Measurements from ENCODE around the gene TSPYL6.
"Not testable (repeated sequence)": the region's sequence is repeated elsewhere in the genome, so short reads cannot be mapped to it uniquely, and the experiment has no call there.

The TSPYL6 gene

DNA sequence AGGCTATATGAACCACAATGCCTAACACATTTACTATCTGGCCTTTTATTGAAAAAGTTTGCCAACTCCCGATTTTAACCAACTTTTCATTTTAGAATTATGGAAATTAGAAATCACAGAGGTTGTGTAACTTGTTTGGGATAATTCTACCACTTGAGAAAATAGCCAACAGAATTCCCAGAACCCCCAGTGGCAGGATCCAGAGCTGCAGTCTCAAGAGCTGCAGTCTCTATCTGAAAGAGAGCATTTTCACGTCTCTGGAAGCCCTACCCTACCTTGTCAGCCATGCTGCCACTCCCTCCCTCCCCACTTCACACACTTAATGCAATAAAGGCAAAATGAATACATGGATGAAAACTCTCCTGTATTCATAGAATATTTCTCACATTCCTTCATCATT, 23.4 kb upstream of the TSPYL6 start:
- H3K4me3 ChIP-seq: no peak overlapping the region
- peaks cover 0 to under 1% (median 0%) of the 10 kb centered on the region in 11 experiments; a peak in 2 of 22 replicates for H3K9me3 ChIP-seq (replicated peaks in 1 of 11)
- H4K20me1 ChIP-seq: no peaks in the 10 kb centered on the region
- no peak for TF ChIP-seq Cebpa-rat (IDR thresholded peaks at IDR 0.05)
- no peaks in the 10 kb centered on the region for H3K36me3 ChIP-seq
- no peaks in the 10 kb centered on the region for H3K27me3 ChIP-seq
- no peak overlapping the region for H3K4me2 ChIP-seq
- no peaks in the 10 kb centered on the region for H3K4me1 ChIP-seq
- H3K27ac ChIP-seq: no peak overlapping the region
- no peak overlapping the region for H3K9ac ChIP-seq

DNA sequence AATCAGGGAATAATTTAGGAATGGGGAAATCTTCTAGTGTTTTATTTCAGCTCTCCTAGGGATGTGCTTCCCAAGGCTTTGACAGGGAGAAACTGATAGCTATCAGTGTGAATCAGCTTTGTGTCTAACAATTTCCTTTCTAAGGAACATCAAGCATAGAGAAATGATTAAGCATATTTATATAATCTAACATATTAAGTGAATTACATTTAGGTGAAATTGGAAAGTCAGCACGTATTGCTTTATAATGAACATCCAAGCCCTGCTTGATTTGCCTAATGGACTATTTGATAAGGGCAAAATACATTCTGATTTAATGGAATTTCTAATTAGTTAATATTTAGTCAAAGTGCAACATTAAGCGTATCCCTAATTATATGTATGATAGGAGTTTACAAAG, 19.5 kb upstream of the TSPYL6 start:
- Histone ChIP-seq H3K27ac (no peak overlapping the region; a peak in 1 of 22 replicates), H3K27me3 (no peaks in the 10 kb centered on the region), H3K9ac (no peak overlapping the region), H3K4me1 (0 out of 20 replicates have a peak, but pooled peaks cover 0 to 3% (median 0%) of the 10 kb centered on the region in 10 experiments), H3K9me3 (replicated peaks in 1 of 11) (peaks cover 0 to 11% (median 10%) of the 10 kb centered on the region in 11 experiments; a peak in 16 of 22 replicates), H3K4me2 (no peak overlapping the region), H3K4me3 (no peak overlapping the region), H3K36me3 (peaks cover 0 to 8% (median 0%) of the 10 kb centered on the region in 11 experiments; a peak in 4 of 22 replicates), H4K20me1 (no peaks in the 10 kb centered on the region)
- TF ChIP-seq Cebpa-rat (IDR thresholded peaks at IDR 0.05): no peak

DNA sequence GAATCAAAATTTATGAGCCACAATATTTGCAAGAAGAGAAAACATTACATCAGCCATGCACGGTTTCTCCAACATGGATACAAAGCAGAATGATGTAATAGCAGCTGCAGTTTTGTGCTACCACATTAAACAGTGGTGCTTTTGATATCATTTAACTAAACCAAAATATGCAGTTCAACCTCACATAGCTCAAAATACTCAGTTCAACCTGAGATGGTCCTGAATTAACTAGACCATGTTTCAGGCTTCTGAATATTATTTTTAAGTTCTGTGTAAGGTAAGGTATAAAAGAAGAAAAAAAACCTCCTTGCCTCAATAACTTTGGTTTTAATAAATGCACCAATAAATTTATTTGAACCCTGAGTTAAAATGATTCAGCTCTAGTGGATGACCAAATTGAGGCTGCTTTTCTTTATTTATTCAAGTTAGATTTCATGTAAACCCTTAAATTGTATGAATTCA, 18.8 kb upstream of the TSPYL6 start:
- Histone ChIP-seq H3K27me3 (no peaks in the 10 kb centered on the region), H3K27ac (no peak overlapping the region; a peak in 1 of 22 replicates), H4K20me1 (no peaks in the 10 kb centered on the region), H3K4me2 (no peak overlapping the region), H3K9ac (no peak overlapping the region), H3K36me3 (peaks cover 0 to 8% (median 0%) of the 10 kb centered on the region in 11 experiments; a peak in 4 of 22 replicates), H3K4me1 (0 out of 20 replicates have a peak, but pooled peaks cover 0 to 3% (median 0%) of the 10 kb centered on the region in 10 experiments), H3K9me3 (replicated peaks in 1 of 11) (peaks cover 0 to 11% (median 10%) of the 10 kb centered on the region in 11 experiments; a peak in 16 of 22 replicates), H3K4me3 (no peak overlapping the region)
- no peak for TF ChIP-seq Cebpa-rat (IDR thresholded peaks at IDR 0.05)

DNA sequence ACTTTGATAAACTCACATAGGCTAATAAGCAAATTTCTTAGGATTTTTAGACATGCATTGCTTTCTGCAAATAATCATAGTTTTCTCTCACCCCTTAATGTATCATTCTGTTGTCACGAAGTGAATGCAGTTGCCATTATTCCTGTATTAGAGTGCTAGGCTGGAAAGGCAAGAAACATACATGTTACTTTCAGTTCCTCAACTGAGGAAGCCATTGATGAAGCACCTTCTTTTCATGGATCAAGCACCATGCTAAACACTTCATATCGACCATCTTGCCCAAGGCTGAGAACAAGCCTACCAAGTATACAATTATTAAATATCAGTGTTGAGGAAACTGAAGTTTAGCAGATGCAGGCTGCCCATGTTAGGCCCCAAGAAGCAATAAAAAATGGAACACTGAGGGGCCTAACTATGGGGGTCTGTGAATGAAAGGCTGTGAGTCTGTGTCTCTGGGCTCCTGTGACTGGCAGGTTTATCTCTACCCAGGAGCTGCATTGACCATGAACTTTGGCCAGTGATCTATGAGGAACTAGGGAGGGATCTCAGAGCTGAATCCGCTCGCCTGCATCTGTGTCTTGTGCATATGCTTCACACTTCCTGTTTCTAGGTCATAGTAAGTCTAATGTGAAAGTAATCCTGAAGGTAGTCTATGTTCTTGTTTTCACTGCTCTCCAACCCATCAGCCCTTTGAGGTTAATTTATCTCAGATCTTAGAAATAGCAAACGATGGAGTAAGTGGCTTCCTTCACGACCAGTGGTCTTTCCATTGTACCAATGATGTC, 16.0 kb upstream of the TSPYL6 start:
- TF ChIP-seq Cebpa-rat (IDR thresholded peaks at IDR 0.05): no peak
- Histone ChIP-seq H3K4me2 (no peak overlapping the region), H3K27ac (no peak overlapping the region), H3K9me3 (replicated peaks in 1 of 11) (peaks cover 0 to 11% (median 10%) of the 10 kb centered on the region in 11 experiments; a peak in 16 of 22 replicates), H4K20me1 (no peaks in the 10 kb centered on the region), H3K36me3 (peaks cover 0 to 8% (median 0%) of the 10 kb centered on the region in 11 experiments; a peak in 4 of 22 replicates), H3K27me3 (no peaks in the 10 kb centered on the region), H3K9ac (no peak overlapping the region), H3K4me3 (no peak overlapping the region), H3K4me1 (0 out of 20 replicates have a peak, but pooled peaks cover 0 to 3% (median 0%) of the 10 kb centered on the region in 10 experiments)

DNA sequence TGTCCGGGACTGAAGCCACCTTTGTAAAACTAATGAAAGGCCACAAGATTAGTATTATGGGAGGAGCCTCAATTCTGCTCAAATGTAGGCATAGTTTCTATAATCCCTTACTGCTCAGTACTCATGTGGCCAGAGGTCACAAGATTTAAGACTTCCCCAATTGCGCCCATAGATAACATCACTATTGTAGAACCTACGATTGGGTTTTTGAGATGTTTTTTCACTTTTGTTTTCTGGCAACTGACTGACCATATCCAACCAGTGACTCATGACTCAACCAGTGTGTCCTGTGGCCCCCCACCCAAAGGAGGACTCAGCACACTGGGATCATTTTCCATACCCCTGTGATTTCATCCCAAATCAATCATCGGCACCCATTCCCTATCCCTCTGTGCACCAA, 15.2 kb upstream of the TSPYL6 start:
- H3K9me3 ChIP-seq (replicated peaks in 1 of 11): peaks cover 0 to 11% (median 10%) of the 10 kb centered on the region in 11 experiments; a peak in 16 of 22 replicates
- H3K4me3 ChIP-seq: no peak overlapping the region
- H3K4me1 ChIP-seq: 0 out of 20 replicates have a peak, but pooled peaks cover 0 to 3% (median 0%) of the 10 kb centered on the region in 10 experiments
- H4K20me1 ChIP-seq: no peaks in the 10 kb centered on the region
- no peak overlapping the region for H3K27ac ChIP-seq
- peaks cover 0 to 8% (median 0%) of the 10 kb centered on the region in 11 experiments; a peak in 4 of 22 replicates for H3K36me3 ChIP-seq
- no peak for TF ChIP-seq Cebpa-rat (IDR thresholded peaks at IDR 0.05)
- H3K27me3 ChIP-seq: no peaks in the 10 kb centered on the region
- no peak overlapping the region for H3K4me2 ChIP-seq
- H3K9ac ChIP-seq: no peak overlapping the region

DNA sequence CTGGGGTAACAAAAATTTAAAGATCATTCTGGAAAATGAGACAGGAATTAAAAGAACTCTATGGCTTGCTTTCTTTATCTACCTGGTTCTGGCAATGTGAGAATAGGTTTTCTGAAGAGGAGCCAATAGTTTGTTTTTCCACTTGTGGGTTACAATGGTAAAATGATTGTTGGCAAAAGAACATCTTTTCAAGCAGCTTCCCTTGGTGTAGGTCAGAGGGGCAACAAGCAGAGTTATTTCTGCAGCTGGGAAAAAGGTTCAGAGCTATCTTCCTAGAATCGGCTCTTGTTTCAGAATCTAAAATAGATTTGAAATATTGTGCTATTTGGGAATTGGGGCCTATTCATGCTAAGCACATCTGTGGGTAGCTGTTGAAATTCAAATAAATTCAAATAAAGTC, 11.5 kb upstream of the TSPYL6 start:
- Histone ChIP-seq H3K4me1 (0 out of 20 replicates have a peak, but pooled peaks cover 0 to 3% (median 0%) of the 10 kb centered on the region in 10 experiments), H3K9me3 (replicated peaks in 1 of 11) (peaks cover 7 to 22% (median 10%) of the 10 kb centered on the region in 11 experiments; a peak in 17 of 22 replicates), H3K27me3 (no peaks in the 10 kb centered on the region), H3K27ac (no peak overlapping the region), H3K4me2 (no peak overlapping the region), H3K36me3 (no peaks in the 10 kb centered on the region; a peak in 1 of 22 replicates), H3K9ac (no peak overlapping the region), H3K4me3 (no peak overlapping the region), H4K20me1 (no peaks in the 10 kb centered on the region)
- no peak for TF ChIP-seq Cebpa-rat (IDR thresholded peaks at IDR 0.05)

DNA sequence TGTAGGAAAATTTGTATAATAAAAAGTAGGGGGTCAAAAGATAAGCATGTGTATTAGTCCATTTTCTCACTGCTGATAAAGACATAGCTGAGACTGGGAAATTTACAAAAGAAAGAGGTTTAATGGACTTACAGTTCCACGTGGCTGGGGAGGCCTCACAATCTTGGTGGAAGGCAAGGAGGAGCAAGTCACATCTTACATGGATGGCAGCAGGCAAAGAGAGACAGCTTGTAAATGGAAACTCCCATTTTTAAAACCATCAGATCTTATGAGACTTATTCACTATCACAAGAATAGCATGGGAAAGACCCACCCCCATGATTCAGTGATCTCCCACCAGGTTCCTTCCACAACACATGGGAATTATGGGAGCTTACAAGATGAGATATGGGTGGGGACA, 9.1 kb upstream of the TSPYL6 start:
- H3K27me3 ChIP-seq, H3K36me3 ChIP-seq, H3K4me2 ChIP-seq, H3K9ac ChIP-seq, H3K27ac ChIP-seq, H4K20me1 ChIP-seq, H3K4me1 ChIP-seq, H3K4me3 ChIP-seq: not testable (repeated sequence)
- peaks cover 7 to 22% (median 10%) of the 10 kb centered on the region in 11 experiments; a peak in 17 of 22 replicates for H3K9me3 ChIP-seq (replicated peaks in 1 of 11)

DNA sequence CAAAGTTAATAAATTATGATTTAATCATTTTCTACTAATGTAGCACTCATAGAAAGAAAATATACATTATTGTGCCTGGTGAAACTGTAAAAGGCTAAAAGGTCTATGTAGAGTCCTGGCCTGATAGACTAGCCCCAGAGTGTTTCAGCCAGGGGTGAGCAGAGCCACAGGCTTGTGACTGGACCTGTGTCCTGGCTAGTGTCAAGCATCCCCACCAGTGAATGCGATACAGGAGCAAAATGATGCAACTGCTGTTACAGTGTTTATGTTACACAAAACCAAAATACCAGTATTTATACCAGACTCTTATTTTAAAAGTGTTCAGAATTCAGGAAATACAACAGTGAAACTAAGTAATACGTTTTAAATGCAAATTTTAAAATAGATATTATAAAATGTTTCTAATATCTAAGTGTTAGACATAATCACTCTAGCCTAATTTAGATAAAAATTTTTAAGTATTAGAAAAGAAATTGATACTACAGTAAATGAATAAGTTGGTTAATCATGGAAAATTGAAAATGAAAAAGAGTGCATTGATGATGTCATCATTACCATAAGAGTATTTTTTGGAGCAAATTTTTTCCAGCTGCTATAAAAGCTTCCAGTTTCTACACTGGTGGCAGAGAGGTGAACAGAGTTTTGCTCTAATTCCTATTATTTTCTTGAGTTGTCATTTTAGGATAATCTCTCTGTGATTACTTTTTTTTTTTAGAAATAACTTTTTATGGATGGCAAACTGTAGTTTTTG, 6.2 kb upstream of the TSPYL6 start:
- Histone ChIP-seq H3K27me3 (no peaks in the 10 kb centered on the region), H3K27ac (no peak overlapping the region), H3K4me3 (no peak overlapping the region), H4K20me1 (no peaks in the 10 kb centered on the region), H3K4me2 (no peak overlapping the region), H3K9ac (no peak overlapping the region), H3K36me3 (no peaks in the 10 kb centered on the region; a peak in 1 of 22 replicates), H3K9me3 (replicated peaks in 1 of 11) (peaks cover 7 to 22% (median 10%) of the 10 kb centered on the region in 11 experiments; a peak in 17 of 22 replicates), H3K4me1 (no peaks in the 10 kb centered on the region)
- no peak for TF ChIP-seq Cebpa-rat (IDR thresholded peaks at IDR 0.05)

DNA sequence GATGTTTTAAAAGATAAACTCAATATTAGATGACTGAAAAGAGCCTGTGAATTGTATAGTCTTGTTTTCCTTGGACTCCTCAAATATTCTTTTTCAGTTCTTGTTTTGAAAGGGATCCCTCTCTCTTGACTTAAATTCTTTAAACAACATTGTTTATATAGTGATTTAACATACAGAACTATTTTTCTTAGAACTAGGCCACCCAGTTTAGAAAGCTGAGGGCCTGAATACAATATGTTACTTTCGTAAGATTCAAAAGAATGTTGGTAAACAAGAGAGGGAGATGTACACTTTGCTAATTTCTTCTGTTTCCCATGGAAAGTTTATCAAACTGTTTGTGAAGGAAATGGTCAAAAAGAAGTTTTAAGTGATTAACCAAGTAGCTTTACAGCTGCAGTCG, 5.5 kb upstream of the TSPYL6 start:
- no peak for TF ChIP-seq Cebpa-rat (IDR thresholded peaks at IDR 0.05)
- Histone ChIP-seq H3K9ac (no peak overlapping the region), H3K4me1 (no peaks in the 10 kb centered on the region), H4K20me1 (no peaks in the 10 kb centered on the region), H3K9me3 (replicated peaks in 1 of 11) (peaks cover 7 to 25% (median 10%) of the 10 kb centered on the region in 11 experiments; a peak in 17 of 22 replicates), H3K27me3 (no peaks in the 10 kb centered on the region), H3K27ac (no peak overlapping the region), H3K4me3 (no peak overlapping the region), H3K4me2 (no peak overlapping the region), H3K36me3 (no peaks in the 10 kb centered on the region; a peak in 1 of 22 replicates)
